ENCODE data around the gene NSMCE1.

NSMCE1 gene

GRCh38 chr16:27220991-27221390, 47.6 kb downstream of the NSMCE1 start:
- H3K36me3 ChIP-seq = peaks cover 11 to 72% (median 16%) of the 10 kb centered on the region in 3 donors
- no peak overlapping the region for H3K4me3 ChIP-seq
- no peak overlapping the region for H3K27ac ChIP-seq
- TF ChIP-seq CTCF (IDR thresholded peaks at IDR 0.05) = no peak
- intact Hi-C loops (cut with DNase I; ENCODE audit: low total_unique reads) = no loop called here
- H3K27me3 ChIP-seq = no peaks in the 10 kb centered on the region
- H3K9me3 ChIP-seq = no peaks in the 10 kb centered on the region
- no peak for DNase-seq
- H3K4me1 ChIP-seq = peaks cover 0 to 4% (median 0%) of the 10 kb centered on the region in 4 donors

GRCh38 chr16:27220527-27220926, 48.0 kb downstream of the NSMCE1 start:
- Histone ChIP-seq H3K36me3 (peaks cover 11 to 73% (median 16%) of the 10 kb centered on the region in 3 donors), H3K4me1 (peaks cover 0 to 4% (median 0%) of the 10 kb centered on the region in 4 donors), H3K27ac (no peak overlapping the region), H3K27me3 (no peaks in the 10 kb centered on the region), H3K4me3 (no peak overlapping the region), H3K9me3 (no peaks in the 10 kb centered on the region)
- DNase-seq = no peak
- no peak for TF ChIP-seq CTCF (IDR thresholded peaks at IDR 0.05)
- intact Hi-C loops (cut with DNase I; ENCODE audit: low total_unique reads) = no loop called here

- TF ChIP-seq CTCF (IDR thresholded peaks at IDR 0.05) = no peak
- no peak for DNase-seq
- no peaks in the 10 kb centered on the region for H3K27me3 ChIP-seq
- H3K9me3 ChIP-seq = no peaks in the 10 kb centered on the region
- H3K27ac ChIP-seq = no peak overlapping the region
- peaks cover 0 to 4% (median 0%) of the 10 kb centered on the region in 4 donors for H3K4me1 ChIP-seq
- intact Hi-C loops (cut with DNase I; ENCODE audit: low total_unique reads) = no loop called here
- no peak overlapping the region for H3K4me3 ChIP-seq
- H3K36me3 ChIP-seq = peaks cover 11 to 73% (median 16%) of the 10 kb centered on the region in 3 donors
Observed at GRCh38 chr16:27220120-27220519, 48.5 kb downstream of the NSMCE1 start.

GRCh38 chr16:27219161-27219560, 49.4 kb downstream of the NSMCE1 start:
- peaks cover 0 to 4% (median 0%) of the 10 kb centered on the region in 4 donors for H3K4me1 ChIP-seq
- peaks cover 1 to 73% (median 16%) of the 10 kb centered on the region in 3 donors for H3K36me3 ChIP-seq
- no peak overlapping the region for H3K27ac ChIP-seq
- no peaks in the 10 kb centered on the region for H3K9me3 ChIP-seq
- H3K27me3 ChIP-seq = no peaks in the 10 kb centered on the region
- no peak for TF ChIP-seq CTCF (IDR thresholded peaks at IDR 0.05)
- intact Hi-C loops (cut with DNase I; ENCODE audit: low total_unique reads) = no loop called here
- no peak overlapping the region for H3K4me3 ChIP-seq
- DNase-seq = no peak

- intact Hi-C loops (cut with DNase I; ENCODE audit: low total_unique reads) = no loop called here
- no peak overlapping the region for H3K27ac ChIP-seq
- TF ChIP-seq CTCF (IDR thresholded peaks at IDR 0.05) = no peak
- no peak for DNase-seq
- H3K27me3 ChIP-seq = no peaks in the 10 kb centered on the region
- H3K36me3 ChIP-seq = peaks cover 0 to 73% (median 16%) of the 10 kb centered on the region in 3 donors
- H3K4me1 ChIP-seq = peaks cover 0 to 4% (median 0%) of the 10 kb centered on the region in 4 donors
- H3K9me3 ChIP-seq = no peaks in the 10 kb centered on the region
- H3K4me3 ChIP-seq = no peak overlapping the region
Observed at GRCh38 chr16:27218756-27219155, 49.8 kb downstream of the NSMCE1 start.

GRCh38 chr16:27217256-27217655, 51.3 kb downstream of the NSMCE1 start:
- H3K4me1 ChIP-seq = peaks cover 0 to 4% (median 0%) of the 10 kb centered on the region in 4 donors
- no peaks in the 10 kb centered on the region for H3K27me3 ChIP-seq
- no peak for DNase-seq
- no peak for TF ChIP-seq CTCF (IDR thresholded peaks at IDR 0.05)
- intact Hi-C loops (cut with DNase I; ENCODE audit: low total_unique reads) = no loop called here
- peak overlapping the region; percentile 37 to 42 for H3K27ac ChIP-seq
- peaks cover 0 to 67% (median 19%) of the 10 kb centered on the region in 3 donors for H3K36me3 ChIP-seq
- H3K4me3 ChIP-seq = peak overlapping the region in 1 of 2 donors; percentile 22
- H3K9me3 ChIP-seq = no peaks in the 10 kb centered on the region

All from tibial artery (tissue), 4 donors.